Liver (tissue), 9 donors: Measurements from ENCODE around the gene AHDC1. TPM values are rescaled to one million over a fixed set of nuclear protein-coding genes. Genes with fewer than 3 reads are reported as not detected.

Experiments used
- DNase-seq: peaks from one replicate; pipeline ENCODE4 v3.0.0-alpha.2; 2017; ENCODE audit warnings: low spot score
- H3K27ac ChIP-seq, 2 donors: one replicate each; pipeline ENCODE4 v1.7.0; 2013; ENCODE audit warnings: inconsistent platforms in 2 of 2, low read length in 2 of 2, control low read depth in 1 of 2, low read depth in 1 of 2, mild to moderate bottlenecking in 1 of 2
- H3K27me3 ChIP-seq, 4 donors: one replicate each; pipeline versions ENCODE4 v1.6.1 to v1.7.0; 2013; ENCODE audit warnings: low read length in 3 of 4, inconsistent platforms in 1 of 4, mild to moderate bottlenecking in 1 of 4, moderate library complexity in 1 of 4; ENCODE audit not compliant: control insufficient read depth in 4 of 4, insufficient read depth in 4 of 4
- H3K36me3 ChIP-seq, 4 donors: one replicate each; pipeline versions ENCODE4 v1.6.1 to v1.7.0; 2013; ENCODE audit warnings: low read length in 3 of 4, mild to moderate bottlenecking in 3 of 4, low read depth in 1 of 4, moderate library complexity in 1 of 4; ENCODE audit not compliant: control insufficient read depth in 4 of 4, insufficient read depth in 3 of 4
- H3K4me1 ChIP-seq, 4 donors: one replicate each; pipeline versions ENCODE4 v1.6.1 to v1.7.0; 2013; ENCODE audit warnings: low read length in 3 of 4, mild to moderate bottlenecking in 3 of 4, moderate library complexity in 1 of 4; ENCODE audit not compliant: control insufficient read depth in 4 of 4, insufficient read depth in 4 of 4
- H3K4me3 ChIP-seq, 3 donors: one replicate each; pipeline versions ENCODE4 v1.6.1 to v1.7.0; 2013; ENCODE audit warnings: low read length in 3 of 3, control low read depth in 1 of 3, low read depth in 1 of 3, mild to moderate bottlenecking in 1 of 3
- H3K9ac ChIP-seq, 2 donors: one replicate each; pipeline ENCODE4 v1.7.0; 2013; ENCODE audit warnings: low read length in 2 of 2, mild to moderate bottlenecking in 2 of 2, moderate library complexity in 2 of 2, control low read depth in 1 of 2, low read depth in 1 of 2
- H3K9me3 ChIP-seq, 4 donors: one replicate each; pipeline versions ENCODE4 v1.6.1 to v1.7.0; 2013; ENCODE audit warnings: low read length in 3 of 4; ENCODE audit not compliant: control insufficient read depth in 4 of 4
- EGR1 ChIP-seq, 2 donors: IDR thresholded peaks; 2 replicates each; pipeline ENCODE4 v1.6.1; 2016 to 2018; ENCODE audit warnings: antibody characterized with exemption in 2 of 2, low read depth in 2 of 2
- FOXA1 ChIP-seq: IDR thresholded peaks from 2 replicates; pipeline ENCODE4 v1.6.1; 2016; ENCODE audit warnings: antibody characterized with exemption
- FOXA2 ChIP-seq: IDR thresholded peaks from 2 replicates; pipeline ENCODE4 v1.6.1; 2016; ENCODE audit warnings: antibody characterized with exemption
- GABPA ChIP-seq, 2 donors: IDR thresholded peaks in 1 of 2; conservative IDR thresholded peaks in 1 of 2; 2 replicates each; pipeline ENCODE4 v1.6.1; 2016; ENCODE audit warnings: antibody characterized with exemption in 2 of 2, mild to moderate bottlenecking in 1 of 2, moderate library complexity in 1 of 2
- HNF4A ChIP-seq, 2 donors: conservative IDR thresholded peaks; 2 replicates each; pipeline ENCODE4 v1.6.1; 2016; ENCODE audit warnings: antibody characterized with exemption in 2 of 2, mild to moderate bottlenecking in 2 of 2
- HNF4G ChIP-seq: IDR thresholded peaks from 2 replicates; pipeline ENCODE4 v1.6.1; 2016; ENCODE audit warnings: antibody characterized with exemption
- JUND ChIP-seq, 2 donors: IDR thresholded peaks; 2 replicates each; pipeline ENCODE4 v1.6.1; 2016; ENCODE audit warnings: antibody characterized with exemption in 2 of 2
- NR2F2 ChIP-seq: IDR thresholded peaks from 2 replicates; pipeline ENCODE4 v1.6.1; 2016; ENCODE audit warnings: antibody characterized with exemption
- RAD21 ChIP-seq, 2 donors: IDR thresholded peaks; 2 replicates each; pipeline ENCODE4 v1.6.1; 2016; ENCODE audit warnings: antibody characterized with exemption in 2 of 2, mild to moderate bottlenecking in 2 of 2
- RXRA ChIP-seq, 2 donors: IDR thresholded peaks; 2 replicates each; pipeline ENCODE4 v1.6.1; 2017 to 2018; ENCODE audit warnings: antibody characterized with exemption in 2 of 2, mild to moderate bottlenecking in 1 of 2
- SP1 ChIP-seq: IDR thresholded peaks from 2 replicates; pipeline ENCODE4 v1.6.1; 2018; ENCODE audit warnings: antibody characterized with exemption, mild to moderate bottlenecking
- TAF1 ChIP-seq: conservative IDR thresholded peaks from 2 replicates; pipeline ENCODE4 v1.6.1; 2016; ENCODE audit warnings: antibody characterized with exemption, mild to moderate bottlenecking
- YY1 ChIP-seq: IDR thresholded peaks from 2 replicates; pipeline ENCODE4 v1.6.1; 2016; ENCODE audit warnings: antibody characterized with exemption, mild to moderate bottlenecking
- WGBS: extraction: QIAGEN DNeasy Blood & Tissue Kit; methylation state at CpG from one replicate; pipeline ENCODE4 v1.1.7; 2013; 5-methylcytosine and 5-hydroxymethylcytosine counted together
- polyA plus RNA-seq, 2 donors: library from polyadenylated mRNA; stranded (reverse) in 1 of 2; unstranded in 1 of 2; fragments of 200-250 nt in 1 of 2; fragments of >200 nt in 1 of 2; fragmentation: Nextera tagmentation in 1 of 2; extraction: Ambion mirVana in 1 of 2; gene quantifications; one replicate each; pipeline versions ENCODE4 v1.2.1 to v1.2.3, GENCODE V29; 2013 to 2015
- total RNA-seq, 2 donors: library from RNA; depleted of rRNA; stranded (reverse); fragments of >200 nt; gene quantifications; one replicate each; pipeline ENCODE4 v1.2.3, GENCODE V29; 2014
- TF ChIP-seq, protein P1 (sequence below): IDR thresholded peaks from 2 replicates; pipeline ENCODE4 v1.6.1; 2016; ENCODE audit warnings: antibody characterized with exemption
- TF ChIP-seq, protein P2 (sequence below): fragments of 150-350 bp; IDR thresholded peaks from 2 replicates; pipeline ENCODE4 v1.5.1; 2017; ENCODE audit warnings: improper control_type of control experiment, low read depth, low read length; ENCODE audit not compliant: missing input control
- TF ChIP-seq, protein P3 (sequence below): IDR thresholded peaks from 2 replicates; pipeline ENCODE4 v1.6.1; 2016; ENCODE audit warnings: antibody characterized with exemption
- TF ChIP-seq, protein P4 (sequence below): IDR thresholded peaks from 2 replicates; pipeline ENCODE4 v1.6.1; 2016; ENCODE audit warnings: antibody characterized with exemption
- TF ChIP-seq, protein P5 (sequence below): IDR thresholded peaks from 2 replicates; pipeline ENCODE4 v1.6.1; 2016; ENCODE audit warnings: antibody characterized with exemption, mild to moderate bottlenecking
- donor health status: healthy.
- donor health status: healthy.
- donor health status: healthy.
- donor health status: healthy.
- donor health status: healthy.

Gene AHDC1
- total and polyA plus RNA-seq, 4 donors: 2.4 to 6.5 (median 5.5) TPM

DNA sequence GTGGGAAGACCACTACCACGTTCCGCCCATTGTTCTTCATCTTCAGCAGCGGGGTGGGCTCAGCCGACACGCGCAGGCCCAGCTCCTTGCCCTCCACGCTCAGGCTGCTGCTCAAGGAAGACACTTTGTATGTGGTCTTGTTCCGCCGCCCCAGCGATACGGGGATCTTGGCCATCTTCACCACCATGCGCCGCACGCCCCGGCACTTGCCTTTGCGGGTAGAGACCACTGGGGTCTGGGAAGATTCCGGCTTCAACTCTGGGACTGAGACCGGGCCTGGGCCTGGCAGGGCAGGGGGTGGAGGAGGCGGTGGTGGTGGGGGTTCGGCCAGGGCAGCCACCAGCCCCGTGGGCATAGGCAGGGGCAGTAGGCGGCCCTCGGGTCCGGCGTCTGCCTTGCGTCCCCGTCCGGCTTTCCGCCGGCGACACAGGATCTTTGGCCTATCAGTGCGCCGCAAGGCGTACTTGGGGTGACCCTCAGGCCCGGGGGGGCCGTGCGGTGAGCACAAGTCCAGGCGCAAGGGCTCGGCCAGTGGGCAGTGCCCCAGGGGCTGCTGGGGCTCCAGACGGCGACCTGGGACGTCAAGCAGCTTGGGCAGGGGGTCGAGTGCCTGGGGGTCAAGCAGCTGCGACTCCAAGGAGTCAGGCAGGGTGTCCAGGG, 53.3 kb downstream of the AHDC1 start:
- WGBS: 97% methylated on average over 44 of the region's 44 CpGs
- Histone ChIP-seq H3K27me3 (no peaks in the 10 kb centered on the region), H3K4me3 (no peak overlapping the region), H3K4me1 (peaks cover 5 to 24% (median 12%) of the 10 kb centered on the region in 4 donors), H3K36me3 (peaks cover 0 to 19% (median 10%) of the 10 kb centered on the region in 4 donors), H3K9me3 (no peaks in the 10 kb centered on the region), H3K9ac (no peak overlapping the region), H3K27ac (no peak overlapping the region)
- TF ChIP-seq, protein P1, sequence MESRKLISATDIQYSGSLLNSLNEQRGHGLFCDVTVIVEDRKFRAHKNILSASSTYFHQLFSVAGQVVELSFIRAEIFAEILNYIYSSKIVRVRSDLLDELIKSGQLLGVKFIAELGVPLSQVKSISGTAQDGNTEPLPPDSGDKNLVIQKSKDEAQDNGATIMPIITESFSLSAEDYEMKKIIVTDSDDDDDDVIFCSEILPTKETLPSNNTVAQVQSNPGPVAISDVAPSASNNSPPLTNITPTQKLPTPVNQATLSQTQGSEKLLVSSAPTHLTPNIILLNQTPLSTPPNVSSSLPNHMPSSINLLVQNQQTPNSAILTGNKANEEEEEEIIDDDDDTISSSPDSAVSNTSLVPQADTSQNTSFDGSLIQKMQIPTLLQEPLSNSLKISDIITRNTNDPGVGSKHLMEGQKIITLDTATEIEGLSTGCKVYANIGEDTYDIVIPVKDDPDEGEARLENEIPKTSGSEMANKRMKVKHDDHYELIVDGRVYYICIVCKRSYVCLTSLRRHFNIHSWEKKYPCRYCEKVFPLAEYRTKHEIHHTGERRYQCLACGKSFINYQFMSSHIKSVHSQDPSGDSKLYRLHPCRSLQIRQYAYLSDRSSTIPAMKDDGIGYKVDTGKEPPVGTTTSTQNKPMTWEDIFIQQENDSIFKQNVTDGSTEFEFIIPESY: no peak
- TF ChIP-seq GABPA (IDR thresholded peaks at IDR 0.05 in 1 of 2, conservative IDR thresholded peaks at IDR 0.05 in 1 of 2) (no peak), JUND (IDR thresholded peaks at IDR 0.05) (no peak), RAD21 (IDR thresholded peaks at IDR 0.05) (no peak)
- no peak for DNase-seq

DNA sequence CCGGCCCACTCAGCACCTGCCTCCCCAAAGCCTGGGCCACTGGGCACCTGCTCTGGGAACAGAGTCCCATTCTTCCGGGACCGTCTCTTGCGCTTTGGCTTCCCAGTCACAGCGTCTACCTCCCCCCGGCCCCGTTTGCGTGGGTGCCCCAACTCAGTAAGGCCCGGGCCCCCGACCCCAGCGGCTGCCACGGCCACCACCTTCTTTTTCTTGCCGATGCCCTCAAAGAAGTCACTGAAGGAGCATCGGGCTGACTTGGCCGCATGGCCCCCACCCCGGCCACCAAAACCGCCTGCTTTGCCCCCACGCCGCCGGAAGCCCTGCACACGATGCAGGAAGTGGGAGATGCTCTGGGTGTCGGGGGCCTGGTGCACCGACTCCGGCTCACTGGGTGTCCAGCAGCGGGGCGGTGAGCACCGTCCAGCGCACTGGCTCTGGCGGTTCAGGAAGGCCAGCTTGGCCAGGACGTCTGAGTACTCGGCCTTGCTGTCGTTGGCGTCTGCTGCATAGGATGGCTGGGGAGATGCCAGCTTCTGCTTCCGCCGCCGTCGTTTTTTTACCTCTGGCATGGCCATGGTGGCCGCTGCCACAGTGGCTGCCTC, 54.0 kb downstream of the AHDC1 start:
- no peaks in the 10 kb centered on the region for H3K27me3 ChIP-seq
- no peaks in the 10 kb centered on the region for H3K9me3 ChIP-seq
- H3K9ac ChIP-seq: no peak overlapping the region
- peaks cover 1 to 19% (median 10%) of the 10 kb centered on the region in 4 donors for H3K36me3 ChIP-seq
- H3K27ac ChIP-seq: peak overlapping the region in 1 of 2 donors; percentile 54
- TF ChIP-seq FOXA2 (no peak), FOXA1 (no peak), HNF4A (conservative IDR thresholded peaks at IDR 0.05) (no peak), JUND (IDR thresholded peaks at IDR 0.05) (no peak), YY1 (no peak), TAF1 (no peak), EGR1 (IDR thresholded peaks at IDR 0.05; ENCODE audit: low read depth in 2 of 2) (no peak), GABPA (IDR thresholded peaks at IDR 0.05 in 1 of 2, conservative IDR thresholded peaks at IDR 0.05 in 1 of 2) (no peak), HNF4G (no peak), SP1 (no peak), NR2F2 (no peak), RXRA (IDR thresholded peaks at IDR 0.05) (no peak)
- TF ChIP-seq, protein P2, sequence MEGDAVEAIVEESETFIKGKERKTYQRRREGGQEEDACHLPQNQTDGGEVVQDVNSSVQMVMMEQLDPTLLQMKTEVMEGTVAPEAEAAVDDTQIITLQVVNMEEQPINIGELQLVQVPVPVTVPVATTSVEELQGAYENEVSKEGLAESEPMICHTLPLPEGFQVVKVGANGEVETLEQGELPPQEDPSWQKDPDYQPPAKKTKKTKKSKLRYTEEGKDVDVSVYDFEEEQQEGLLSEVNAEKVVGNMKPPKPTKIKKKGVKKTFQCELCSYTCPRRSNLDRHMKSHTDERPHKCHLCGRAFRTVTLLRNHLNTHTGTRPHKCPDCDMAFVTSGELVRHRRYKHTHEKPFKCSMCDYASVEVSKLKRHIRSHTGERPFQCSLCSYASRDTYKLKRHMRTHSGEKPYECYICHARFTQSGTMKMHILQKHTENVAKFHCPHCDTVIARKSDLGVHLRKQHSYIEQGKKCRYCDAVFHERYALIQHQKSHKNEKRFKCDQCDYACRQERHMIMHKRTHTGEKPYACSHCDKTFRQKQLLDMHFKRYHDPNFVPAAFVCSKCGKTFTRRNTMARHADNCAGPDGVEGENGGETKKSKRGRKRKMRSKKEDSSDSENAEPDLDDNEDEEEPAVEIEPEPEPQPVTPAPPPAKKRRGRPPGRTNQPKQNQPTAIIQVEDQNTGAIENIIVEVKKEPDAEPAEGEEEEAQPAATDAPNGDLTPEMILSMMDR: no peak
- TF ChIP-seq, protein P3, sequence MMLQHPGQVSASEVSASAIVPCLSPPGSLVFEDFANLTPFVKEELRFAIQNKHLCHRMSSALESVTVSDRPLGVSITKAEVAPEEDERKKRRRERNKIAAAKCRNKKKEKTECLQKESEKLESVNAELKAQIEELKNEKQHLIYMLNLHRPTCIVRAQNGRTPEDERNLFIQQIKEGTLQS: no peak
- TF ChIP-seq, protein P1: no peak
- TF ChIP-seq, protein P4, sequence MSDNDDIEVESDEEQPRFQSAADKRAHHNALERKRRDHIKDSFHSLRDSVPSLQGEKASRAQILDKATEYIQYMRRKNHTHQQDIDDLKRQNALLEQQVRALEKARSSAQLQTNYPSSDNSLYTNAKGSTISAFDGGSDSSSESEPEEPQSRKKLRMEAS: no peak
- TF ChIP-seq, protein P5, sequence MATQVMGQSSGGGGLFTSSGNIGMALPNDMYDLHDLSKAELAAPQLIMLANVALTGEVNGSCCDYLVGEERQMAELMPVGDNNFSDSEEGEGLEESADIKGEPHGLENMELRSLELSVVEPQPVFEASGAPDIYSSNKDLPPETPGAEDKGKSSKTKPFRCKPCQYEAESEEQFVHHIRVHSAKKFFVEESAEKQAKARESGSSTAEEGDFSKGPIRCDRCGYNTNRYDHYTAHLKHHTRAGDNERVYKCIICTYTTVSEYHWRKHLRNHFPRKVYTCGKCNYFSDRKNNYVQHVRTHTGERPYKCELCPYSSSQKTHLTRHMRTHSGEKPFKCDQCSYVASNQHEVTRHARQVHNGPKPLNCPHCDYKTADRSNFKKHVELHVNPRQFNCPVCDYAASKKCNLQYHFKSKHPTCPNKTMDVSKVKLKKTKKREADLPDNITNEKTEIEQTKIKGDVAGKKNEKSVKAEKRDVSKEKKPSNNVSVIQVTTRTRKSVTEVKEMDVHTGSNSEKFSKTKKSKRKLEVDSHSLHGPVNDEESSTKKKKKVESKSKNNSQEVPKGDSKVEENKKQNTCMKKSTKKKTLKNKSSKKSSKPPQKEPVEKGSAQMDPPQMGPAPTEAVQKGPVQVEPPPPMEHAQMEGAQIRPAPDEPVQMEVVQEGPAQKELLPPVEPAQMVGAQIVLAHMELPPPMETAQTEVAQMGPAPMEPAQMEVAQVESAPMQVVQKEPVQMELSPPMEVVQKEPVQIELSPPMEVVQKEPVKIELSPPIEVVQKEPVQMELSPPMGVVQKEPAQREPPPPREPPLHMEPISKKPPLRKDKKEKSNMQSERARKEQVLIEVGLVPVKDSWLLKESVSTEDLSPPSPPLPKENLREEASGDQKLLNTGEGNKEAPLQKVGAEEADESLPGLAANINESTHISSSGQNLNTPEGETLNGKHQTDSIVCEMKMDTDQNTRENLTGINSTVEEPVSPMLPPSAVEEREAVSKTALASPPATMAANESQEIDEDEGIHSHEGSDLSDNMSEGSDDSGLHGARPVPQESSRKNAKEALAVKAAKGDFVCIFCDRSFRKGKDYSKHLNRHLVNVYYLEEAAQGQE: no peak
- peaks cover 4 to 18% (median 8%) of the 10 kb centered on the region in 4 donors for H3K4me1 ChIP-seq
- no peak for DNase-seq
- no peak overlapping the region for H3K4me3 ChIP-seq
- 94% methylated on average over 38 of the region's 38 CpGs for WGBS
